ENCODE results near the gene SGMS1. TPM values are rescaled to one million over a fixed set of nuclear protein-coding genes. Genes with fewer than 3 reads are reported as not detected.

Gene SGMS1
- total RNA-seq, 6 experiments from 2014 or later: 13.6 to 49.8 (median 20.0) TPM

DNA sequence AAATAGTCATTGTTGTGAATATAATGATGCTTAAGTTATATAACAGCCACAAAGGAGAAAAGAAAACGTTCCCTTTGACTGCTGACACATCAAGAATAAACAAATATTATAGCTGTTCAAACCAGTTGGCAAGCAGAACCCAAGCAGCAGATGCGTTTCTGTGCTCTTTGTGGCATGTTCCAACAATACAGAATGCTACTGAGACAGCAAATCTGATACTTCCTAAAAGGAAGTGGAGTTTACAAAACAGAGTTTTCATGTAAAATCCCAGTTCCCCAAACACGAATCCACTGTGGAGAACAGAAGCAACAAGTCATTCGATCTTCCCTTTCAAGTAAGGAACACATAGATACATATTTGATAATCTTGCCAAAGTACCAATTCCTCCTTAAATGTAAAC, 201.5 kb downstream of the SGMS1 start:
- H3K27ac ChIP-seq: no peak overlapping the region
- ATAC-seq (no peak), DNase-seq (no peak)
- no peak overlapping the region for H3K4me3 ChIP-seq
- intact Hi-C loops (cut with DNase I): no loop called here
- TF ChIP-seq, protein P1, sequence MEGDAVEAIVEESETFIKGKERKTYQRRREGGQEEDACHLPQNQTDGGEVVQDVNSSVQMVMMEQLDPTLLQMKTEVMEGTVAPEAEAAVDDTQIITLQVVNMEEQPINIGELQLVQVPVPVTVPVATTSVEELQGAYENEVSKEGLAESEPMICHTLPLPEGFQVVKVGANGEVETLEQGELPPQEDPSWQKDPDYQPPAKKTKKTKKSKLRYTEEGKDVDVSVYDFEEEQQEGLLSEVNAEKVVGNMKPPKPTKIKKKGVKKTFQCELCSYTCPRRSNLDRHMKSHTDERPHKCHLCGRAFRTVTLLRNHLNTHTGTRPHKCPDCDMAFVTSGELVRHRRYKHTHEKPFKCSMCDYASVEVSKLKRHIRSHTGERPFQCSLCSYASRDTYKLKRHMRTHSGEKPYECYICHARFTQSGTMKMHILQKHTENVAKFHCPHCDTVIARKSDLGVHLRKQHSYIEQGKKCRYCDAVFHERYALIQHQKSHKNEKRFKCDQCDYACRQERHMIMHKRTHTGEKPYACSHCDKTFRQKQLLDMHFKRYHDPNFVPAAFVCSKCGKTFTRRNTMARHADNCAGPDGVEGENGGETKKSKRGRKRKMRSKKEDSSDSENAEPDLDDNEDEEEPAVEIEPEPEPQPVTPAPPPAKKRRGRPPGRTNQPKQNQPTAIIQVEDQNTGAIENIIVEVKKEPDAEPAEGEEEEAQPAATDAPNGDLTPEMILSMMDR (IDR thresholded peaks at IDR 0.05): no peak
- no peak for TF ChIP-seq POLR2A (IDR thresholded peaks at IDR 0.05)
- no peaks in the 10 kb centered on the region for H3K27me3 ChIP-seq
- H3K36me3 ChIP-seq: no peaks in the 10 kb centered on the region
- H3K9me3 ChIP-seq: no peaks in the 10 kb centered on the region
- H3K4me1 ChIP-seq: peaks cover 0 to 17% (median 2%) of the 10 kb centered on the region in 4 donors
- 43% methylated on average over 4 of the region's 4 CpGs for WGBS (ENCODE audit: insufficient coverage, low coverage, low lambda C conversion rate, missing lambda C conversion rate)

DNA sequence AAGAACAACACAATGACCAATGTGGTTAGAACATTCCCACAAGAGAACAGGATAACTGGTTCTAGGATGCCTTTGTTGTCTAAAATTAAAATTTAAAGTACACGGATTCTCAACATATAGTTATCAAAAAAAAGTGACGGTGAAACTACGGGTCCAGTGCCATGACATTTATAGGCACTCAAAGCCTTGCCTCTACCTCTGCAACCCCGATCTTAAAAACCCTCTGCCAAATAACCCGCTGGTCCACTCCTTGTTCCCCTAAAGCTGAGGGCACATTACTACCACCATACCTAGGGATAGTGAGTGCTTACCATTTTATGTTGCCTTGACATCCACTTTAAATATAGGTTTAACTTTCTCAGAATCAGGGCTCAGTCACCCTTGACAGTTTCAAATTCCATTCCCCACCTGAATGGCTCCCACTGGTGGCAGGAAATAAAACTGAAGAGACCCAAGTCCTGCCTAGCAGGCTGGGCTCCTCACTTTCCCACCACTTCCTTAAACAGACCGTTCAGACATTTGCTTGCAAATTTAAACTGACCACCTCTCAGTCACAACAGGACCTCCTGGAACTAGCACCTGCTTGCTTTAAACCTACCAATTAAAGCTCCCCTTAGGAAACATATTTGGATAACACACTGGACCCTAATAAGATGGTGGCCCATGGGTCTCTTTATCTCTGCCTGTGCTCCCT, 202.6 kb downstream of the SGMS1 start:
- peak in 1 of 3 donors; percentile 49 for DNase-seq
- intact Hi-C loops (cut with DNase I): no loop called here
- peak; percentile 46 to 58 (median 50) for ATAC-seq
- H3K4me3 ChIP-seq: no peak overlapping the region
- H3K36me3 ChIP-seq: no peaks in the 10 kb centered on the region
- H3K27me3 ChIP-seq: no peaks in the 10 kb centered on the region
- WGBS (ENCODE audit: insufficient coverage, low coverage, low lambda C conversion rate, missing lambda C conversion rate): 79% methylated on average over 6 of the region's 6 CpGs
- no peak for TF ChIP-seq POLR2A (IDR thresholded peaks at IDR 0.05)
- TF ChIP-seq, protein P1 (IDR thresholded peaks at IDR 0.05): peak; percentile 71 to 79 (median 74)
- H3K4me1 ChIP-seq: peaks cover 0 to 28% (median 2%) of the 10 kb centered on the region in 4 donors
- no peaks in the 10 kb centered on the region for H3K9me3 ChIP-seq
- no peak overlapping the region for H3K27ac ChIP-seq

DNA sequence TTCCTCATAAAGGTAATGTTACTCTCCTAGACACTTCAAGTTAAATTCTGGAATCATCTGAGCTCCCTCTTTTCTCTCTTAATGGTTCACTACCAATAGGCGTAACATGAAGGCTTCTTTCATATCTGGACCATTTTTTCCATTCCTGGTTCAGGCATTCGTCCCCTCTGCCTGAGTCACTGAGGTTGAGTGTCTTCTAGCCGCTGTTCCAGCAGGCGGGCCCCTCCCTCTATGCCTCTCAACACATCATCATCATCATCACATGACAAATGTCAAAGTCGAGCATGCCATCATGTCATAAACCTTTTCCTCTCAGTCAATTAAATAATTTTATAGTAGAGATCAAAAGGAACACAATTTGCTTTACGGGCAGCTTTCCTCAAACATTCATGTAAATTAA, 203.6 kb downstream of the SGMS1 start:
- H3K27ac ChIP-seq: no peak overlapping the region
- no peak for TF ChIP-seq POLR2A (IDR thresholded peaks at IDR 0.05)
- TF ChIP-seq, protein P1 (IDR thresholded peaks at IDR 0.05): no peak
- no peak for ATAC-seq
- no peak for DNase-seq
- peaks cover 0 to 34% (median 2%) of the 10 kb centered on the region in 4 donors for H3K4me1 ChIP-seq
- no peaks in the 10 kb centered on the region for H3K9me3 ChIP-seq
- H3K4me3 ChIP-seq: no peak overlapping the region
- no peaks in the 10 kb centered on the region for H3K36me3 ChIP-seq
- intact Hi-C loops (cut with DNase I): no loop called here
- WGBS (ENCODE audit: insufficient coverage, low coverage, low lambda C conversion rate, missing lambda C conversion rate): 87% methylated on average over 6 of the region's 6 CpGs
- no peaks in the 10 kb centered on the region for H3K27me3 ChIP-seq

DNA sequence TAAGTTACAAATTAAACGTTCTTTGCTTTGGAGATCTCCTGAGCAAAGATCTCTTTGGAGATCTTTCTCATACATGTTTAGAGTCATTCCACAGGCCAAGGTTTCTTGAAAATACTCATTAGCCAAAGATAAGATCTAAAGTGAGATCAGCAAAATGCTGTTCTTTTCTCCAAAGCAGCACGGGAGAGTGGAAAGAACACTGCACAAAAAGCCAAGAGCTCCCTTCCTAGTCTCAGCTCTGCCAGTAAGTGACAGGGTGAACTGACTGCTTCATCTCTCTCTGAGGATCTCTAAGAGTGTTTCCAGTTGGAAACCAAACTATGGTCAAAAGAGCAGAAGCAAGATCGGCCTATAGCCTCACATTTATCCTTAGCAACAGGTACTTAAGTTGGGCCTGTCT, 204.0 kb downstream of the SGMS1 start:
- no peak for TF ChIP-seq POLR2A (IDR thresholded peaks at IDR 0.05)
- TF ChIP-seq, protein P1 (IDR thresholded peaks at IDR 0.05): no peak
- no peaks in the 10 kb centered on the region for H3K27me3 ChIP-seq
- no peak overlapping the region for H3K27ac ChIP-seq
- H3K9me3 ChIP-seq: no peaks in the 10 kb centered on the region
- peaks cover 0 to 34% (median 2%) of the 10 kb centered on the region in 4 donors for H3K4me1 ChIP-seq
- 52% methylated on average over 2 of the region's 3 CpGs for WGBS (ENCODE audit: insufficient coverage, low coverage, low lambda C conversion rate, missing lambda C conversion rate)
- ATAC-seq (no peak), DNase-seq (no peak)
- no peaks in the 10 kb centered on the region for H3K36me3 ChIP-seq
- intact Hi-C loops (cut with DNase I): no loop called here
- no peak overlapping the region for H3K4me3 ChIP-seq
